ENCODE results near the gene NEK7.

NEK7 gene

DNA sequence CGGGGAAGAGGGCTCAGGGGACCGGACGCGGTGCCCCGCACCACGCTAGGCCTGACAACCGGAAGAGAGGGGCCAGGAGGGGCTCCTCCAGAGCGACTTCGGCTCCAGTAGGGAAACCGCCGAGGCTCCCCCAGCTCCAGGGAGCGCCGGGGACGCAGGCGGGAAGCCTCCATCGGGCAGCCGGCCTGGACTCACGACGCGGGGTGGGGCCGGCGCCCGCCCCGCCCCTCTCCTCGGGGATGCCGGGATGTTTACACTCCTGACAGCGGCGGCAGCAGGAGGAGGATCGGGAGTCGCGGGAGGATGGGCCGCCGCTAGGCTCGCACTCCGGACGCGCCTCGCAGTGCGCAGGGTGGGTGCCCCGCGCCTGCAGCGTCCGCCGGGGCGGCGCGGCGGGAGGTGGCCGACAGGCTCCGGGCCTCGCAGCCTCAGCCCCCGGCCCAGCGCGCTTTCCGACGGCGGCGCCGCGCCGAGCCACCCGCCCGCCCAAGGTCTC, at the start of gene NEK7:
NEK7 (plus strand) TSS at position 254 of the 496 bp plus-strand sequence. CDS start 75,583 bp downstream, outside the sequence.
- Histone ChIP-seq H3K4me3 (ENCODE audit: low read depth, low read length, poor library complexity, severe bottlenecking) (peak within 1 kb of the TSS; percentile 85), H3K36me3 (ENCODE audit: insufficient read depth, low read length) (no peaks in the 10 kb centered on the region), H3K27ac (ENCODE audit: low read depth, low read length, poor library complexity, severe bottlenecking) (peak within 1 kb of the TSS; percentile 62), H3K79me2 (ENCODE audit: insufficient read depth, low read length) (peaks cover 24% of the 10 kb centered on the region), H3K4me2 (ENCODE audit: low read length) (peak within 1 kb of the TSS; percentile 80), H3K4me1 (ENCODE audit: insufficient read depth, low read length, severe bottlenecking) (peaks cover 30% of the 10 kb centered on the region), H2AFZ (ENCODE audit: low read length) (peak within 1 kb of the TSS; percentile 25; the same call in 1 of the 2 replicates), H3K9ac (ENCODE audit: low read length) (peak within 1 kb of the TSS; percentile 83), H3K9me2 (ENCODE audit: low read depth, low read length) (no peaks in the 10 kb centered on the region), H3F3A (ENCODE audit: insufficient read depth, low read length) (no peaks in the 10 kb centered on the region), H3K9me3 (ENCODE audit: low read length) (no peaks in the 10 kb centered on the region), H3K27me3 (ENCODE audit: insufficient read depth, low read length) (no peaks in the 10 kb centered on the region), H4K20me1 (ENCODE audit: insufficient read depth, low read length) (no peaks in the 10 kb centered on the region)
- no peak for TF ChIP-seq EZH2 (IDR thresholded peaks at IDR 0.05; ENCODE audit: borderline replicate concordance, low read length)
- TF ChIP-seq, protein P1, sequence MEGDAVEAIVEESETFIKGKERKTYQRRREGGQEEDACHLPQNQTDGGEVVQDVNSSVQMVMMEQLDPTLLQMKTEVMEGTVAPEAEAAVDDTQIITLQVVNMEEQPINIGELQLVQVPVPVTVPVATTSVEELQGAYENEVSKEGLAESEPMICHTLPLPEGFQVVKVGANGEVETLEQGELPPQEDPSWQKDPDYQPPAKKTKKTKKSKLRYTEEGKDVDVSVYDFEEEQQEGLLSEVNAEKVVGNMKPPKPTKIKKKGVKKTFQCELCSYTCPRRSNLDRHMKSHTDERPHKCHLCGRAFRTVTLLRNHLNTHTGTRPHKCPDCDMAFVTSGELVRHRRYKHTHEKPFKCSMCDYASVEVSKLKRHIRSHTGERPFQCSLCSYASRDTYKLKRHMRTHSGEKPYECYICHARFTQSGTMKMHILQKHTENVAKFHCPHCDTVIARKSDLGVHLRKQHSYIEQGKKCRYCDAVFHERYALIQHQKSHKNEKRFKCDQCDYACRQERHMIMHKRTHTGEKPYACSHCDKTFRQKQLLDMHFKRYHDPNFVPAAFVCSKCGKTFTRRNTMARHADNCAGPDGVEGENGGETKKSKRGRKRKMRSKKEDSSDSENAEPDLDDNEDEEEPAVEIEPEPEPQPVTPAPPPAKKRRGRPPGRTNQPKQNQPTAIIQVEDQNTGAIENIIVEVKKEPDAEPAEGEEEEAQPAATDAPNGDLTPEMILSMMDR (IDR thresholded peaks at IDR 0.05; ENCODE audit: low read length): no peak

- TF ChIP-seq, protein P1 (IDR thresholded peaks at IDR 0.05; ENCODE audit: low read length): no peak
- no peak for TF ChIP-seq EZH2 (IDR thresholded peaks at IDR 0.05; ENCODE audit: borderline replicate concordance, low read length)
- Histone ChIP-seq H3K4me1 (ENCODE audit: insufficient read depth, low read length, severe bottlenecking) (no peaks in the 10 kb centered on the region), H3K9me2 (ENCODE audit: low read depth, low read length) (no peaks in the 10 kb centered on the region), H3K9me3 (ENCODE audit: low read length) (no peaks in the 10 kb centered on the region), H3F3A (ENCODE audit: insufficient read depth, low read length) (no peaks in the 10 kb centered on the region), H3K4me2 (ENCODE audit: low read length) (no peak overlapping the region), H3K4me3 (ENCODE audit: low read depth, low read length, poor library complexity, severe bottlenecking) (no peak overlapping the region), H3K36me3 (ENCODE audit: insufficient read depth, low read length) (no peaks in the 10 kb centered on the region), H2AFZ (ENCODE audit: low read length) (no peak overlapping the region), H3K27ac (ENCODE audit: low read depth, low read length, poor library complexity, severe bottlenecking) (no peak overlapping the region), H3K9ac (ENCODE audit: low read length) (no peak overlapping the region), H3K27me3 (ENCODE audit: insufficient read depth, low read length) (no peaks in the 10 kb centered on the region), H4K20me1 (ENCODE audit: insufficient read depth, low read length) (no peaks in the 10 kb centered on the region), H3K79me2 (ENCODE audit: insufficient read depth, low read length) (no peaks in the 10 kb centered on the region)
Observed at GRCh38 chr1:198107091-198107501, 49.7 kb upstream of the NEK7 start.

DNA sequence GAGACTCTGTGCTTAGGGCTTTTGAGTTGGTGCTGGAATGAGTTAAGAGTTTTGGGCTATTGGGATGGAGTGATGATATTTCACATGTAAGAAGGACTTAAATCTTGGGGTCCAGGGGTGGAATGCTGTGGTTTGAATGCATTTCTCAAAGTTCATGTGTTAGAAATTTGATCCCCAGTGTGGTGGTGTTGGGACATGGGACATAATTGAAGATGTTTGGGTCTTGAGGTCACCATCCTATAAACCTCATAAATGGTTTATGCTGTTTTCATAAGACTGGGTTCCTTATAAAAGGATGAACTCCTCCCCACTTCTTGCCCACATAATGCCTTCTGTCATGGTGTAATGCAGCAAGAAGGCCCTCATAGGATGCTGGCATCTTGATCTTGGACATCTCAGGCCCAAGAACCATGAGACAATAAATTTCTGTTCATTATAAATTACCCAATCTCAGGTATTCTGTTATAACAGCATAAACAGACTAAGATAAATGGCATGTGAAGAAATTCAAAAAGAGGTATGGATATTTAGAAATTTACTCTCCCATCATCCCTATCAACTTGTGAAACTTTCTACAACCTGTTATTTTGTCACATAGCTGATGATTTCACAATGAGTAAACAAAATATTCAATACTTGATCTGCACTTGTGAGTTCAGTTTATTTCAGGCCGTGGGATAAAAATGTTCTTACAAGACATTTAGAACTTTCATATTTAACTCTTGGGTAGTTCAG, 48.0 kb upstream of the NEK7 start:
- no peak overlapping the region for H3K9ac ChIP-seq (ENCODE audit: low read length)
- no peak overlapping the region for H3K4me2 ChIP-seq (ENCODE audit: low read length)
- H3K27ac ChIP-seq (ENCODE audit: low read depth, low read length, poor library complexity, severe bottlenecking): no peak overlapping the region
- H3K9me2 ChIP-seq (ENCODE audit: low read depth, low read length): no peaks in the 10 kb centered on the region
- TF ChIP-seq, protein P1 (IDR thresholded peaks at IDR 0.05; ENCODE audit: low read length): no peak
- no peak for TF ChIP-seq EZH2 (IDR thresholded peaks at IDR 0.05; ENCODE audit: borderline replicate concordance, low read length)
- no peaks in the 10 kb centered on the region for H3K4me1 ChIP-seq (ENCODE audit: insufficient read depth, low read length, severe bottlenecking)
- no peak overlapping the region for H3K4me3 ChIP-seq (ENCODE audit: low read depth, low read length, poor library complexity, severe bottlenecking)
- no peaks in the 10 kb centered on the region for H3K79me2 ChIP-seq (ENCODE audit: insufficient read depth, low read length)
- no peak overlapping the region for H2AFZ ChIP-seq (ENCODE audit: low read length)
- H3F3A ChIP-seq (ENCODE audit: insufficient read depth, low read length): no peaks in the 10 kb centered on the region
- H3K27me3 ChIP-seq (ENCODE audit: insufficient read depth, low read length): no peaks in the 10 kb centered on the region
- H4K20me1 ChIP-seq (ENCODE audit: insufficient read depth, low read length): no peaks in the 10 kb centered on the region
- H3K36me3 ChIP-seq (ENCODE audit: insufficient read depth, low read length): no peaks in the 10 kb centered on the region
- no peaks in the 10 kb centered on the region for H3K9me3 ChIP-seq (ENCODE audit: low read length)

All from OCI-LY1 (cell line).